ENCODE data around the gene SYNPO2.
"Not testable (repeated sequence)": the region's sequence is repeated elsewhere in the genome, so short reads cannot be mapped to it uniquely, and the experiment has no call there.

Gene SYNPO2

DNA sequence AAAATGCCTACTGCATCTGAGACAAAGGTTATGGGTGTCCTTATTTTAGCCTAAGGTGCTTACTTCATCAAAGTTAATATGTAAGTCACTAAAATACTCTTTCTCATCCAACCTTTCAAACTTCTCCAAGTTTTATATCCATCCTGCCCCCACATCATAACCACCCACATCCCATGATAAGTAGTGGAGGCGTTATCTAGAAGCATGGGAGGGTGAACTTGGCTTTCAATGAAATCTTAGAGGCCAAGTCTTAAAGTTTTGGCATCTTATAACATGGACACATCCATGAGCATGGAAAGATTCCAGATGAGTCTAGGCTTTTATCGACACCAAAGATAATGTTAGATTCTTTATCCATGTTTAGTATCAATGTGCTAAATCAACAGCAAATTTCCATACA is 29.9 kb upstream of the SYNPO2 start:
- DNase-seq (no peak), ATAC-seq (replicated peaks) (no peak)
- H3K9me3 Mint-ChIP-seq = no peaks in the 10 kb centered on the region
- H3K27ac Mint-ChIP-seq = no peak overlapping the region
- H3K4me1 Mint-ChIP-seq (ENCODE audit: low read depth in 2 of 2) = no peaks in the 10 kb centered on the region
- H3K4me3 Mint-ChIP-seq = no peak overlapping the region
- H3K27me3 Mint-ChIP-seq = peaks cover 0 to 6% of the 10 kb centered on the region in 2 donors
- H3K36me3 Mint-ChIP-seq (ENCODE audit: insufficient read depth) = no peaks in the 10 kb centered on the region

DNA sequence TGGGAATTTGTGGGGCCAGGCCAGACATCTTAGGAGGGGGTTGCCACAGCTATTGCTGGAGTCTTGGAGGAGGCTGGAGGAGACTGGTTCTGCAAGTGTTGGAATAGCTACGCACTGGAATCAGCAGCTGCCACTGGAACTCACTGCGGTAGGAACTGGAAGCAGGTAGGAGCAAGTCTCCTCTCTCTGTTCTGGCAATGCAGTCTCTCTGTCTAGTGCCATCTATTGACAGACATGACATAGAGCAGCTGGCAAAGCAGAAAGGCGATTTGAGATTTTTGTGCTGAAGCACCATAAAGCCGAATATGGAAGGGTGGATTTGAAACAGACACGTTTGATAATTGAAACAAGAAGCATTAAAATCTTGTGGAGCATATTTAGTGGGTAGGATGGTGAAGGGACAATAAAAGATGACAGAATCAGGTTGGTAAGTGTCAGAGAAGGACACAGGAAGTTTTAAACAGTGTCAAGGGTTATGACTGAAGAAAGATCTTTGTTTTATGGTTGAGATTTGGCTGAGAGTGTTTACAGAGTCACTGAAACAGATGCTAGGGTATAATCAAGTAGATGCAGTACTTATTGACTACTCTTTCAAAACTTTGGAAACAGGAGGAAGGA is 23.5 kb upstream of the SYNPO2 start:
- Mint-ChIP-seq H3K9me3 (no peaks in the 10 kb centered on the region), H3K4me1 (ENCODE audit: low read depth in 2 of 2) (no peaks in the 10 kb centered on the region), H3K4me3 (no peak overlapping the region), H3K27ac (no peak overlapping the region), H3K36me3 (ENCODE audit: insufficient read depth) (no peaks in the 10 kb centered on the region), H3K27me3 (peaks cover 9 to 13% of the 10 kb centered on the region in 2 donors)
- DNase-seq = no peak
- peak; percentile 66 for ATAC-seq (replicated peaks)

DNA sequence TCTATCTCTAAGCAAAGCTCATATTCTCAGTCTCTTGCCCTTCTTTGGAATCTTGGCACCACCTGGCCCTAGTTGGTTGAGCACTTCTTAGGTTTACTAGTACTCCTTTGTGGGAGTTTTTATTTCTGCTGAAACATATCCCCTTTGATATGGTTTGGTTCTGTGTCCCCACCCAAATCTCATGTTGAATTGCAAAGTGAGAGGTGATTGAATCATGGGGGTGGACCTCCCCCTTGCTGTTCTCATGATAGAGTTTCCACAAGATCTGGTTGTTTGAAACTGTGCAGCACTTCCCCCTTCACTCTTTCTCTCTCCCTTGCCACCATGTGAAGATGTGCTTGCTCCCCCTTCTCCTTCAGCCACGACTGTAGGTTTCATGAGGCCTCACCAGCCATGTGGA is 22.2 kb upstream of the SYNPO2 start:
- ATAC-seq (replicated peaks) (no peak), DNase-seq (no peak)
- H3K4me1 Mint-ChIP-seq (ENCODE audit: low read depth in 2 of 2) = no peaks in the 10 kb centered on the region
- no peaks in the 10 kb centered on the region for H3K36me3 Mint-ChIP-seq (ENCODE audit: insufficient read depth)
- H3K27ac Mint-ChIP-seq = no peak overlapping the region
- no peaks in the 10 kb centered on the region for H3K9me3 Mint-ChIP-seq
- H3K27me3 Mint-ChIP-seq = peaks cover 9 to 13% of the 10 kb centered on the region in 2 donors
- H3K4me3 Mint-ChIP-seq = no peak overlapping the region

DNA sequence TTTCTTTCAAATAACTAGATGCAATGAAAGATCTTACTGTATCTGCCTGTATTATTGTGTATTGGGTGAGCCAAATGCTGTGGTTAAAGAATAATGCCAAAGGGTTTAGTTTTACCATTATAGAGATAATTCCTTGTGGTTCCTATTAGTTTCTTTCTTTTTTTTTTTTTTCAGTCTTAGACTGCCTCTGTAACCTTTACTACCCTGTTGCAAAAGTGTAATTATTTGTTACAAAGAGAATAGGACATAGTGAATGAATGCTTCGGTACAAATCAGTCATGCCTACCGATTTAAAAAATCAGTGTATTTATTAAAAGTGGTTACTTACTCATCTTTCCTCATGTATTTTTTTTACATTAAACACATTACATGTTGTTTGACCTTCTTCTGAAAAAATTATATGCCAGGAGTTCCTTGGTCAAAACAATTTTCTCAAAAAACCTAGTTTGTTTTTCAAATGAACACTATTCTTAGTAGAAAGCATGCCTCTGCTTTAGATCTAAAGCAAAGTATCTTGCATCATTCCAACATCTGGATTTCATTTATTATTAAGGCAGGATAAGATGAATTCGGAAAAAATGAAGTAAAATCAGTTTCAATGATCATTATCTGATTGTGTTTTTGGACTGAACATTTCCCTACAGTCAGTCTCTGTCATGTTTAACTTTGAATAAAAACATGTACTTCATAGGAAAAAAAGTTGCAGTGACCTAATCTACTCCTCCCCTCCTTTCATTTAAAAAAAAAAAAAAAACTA is 21.2 kb upstream of the SYNPO2 start:
- no peak overlapping the region for H3K4me3 Mint-ChIP-seq
- peaks cover 10 to 13% of the 10 kb centered on the region in 2 donors for H3K27me3 Mint-ChIP-seq
- no peak overlapping the region for H3K27ac Mint-ChIP-seq
- no peaks in the 10 kb centered on the region for H3K4me1 Mint-ChIP-seq (ENCODE audit: low read depth in 2 of 2)
- no peaks in the 10 kb centered on the region for H3K9me3 Mint-ChIP-seq
- ATAC-seq (replicated peaks) (no peak), DNase-seq (no peak)
- no peaks in the 10 kb centered on the region for H3K36me3 Mint-ChIP-seq (ENCODE audit: insufficient read depth)

DNA sequence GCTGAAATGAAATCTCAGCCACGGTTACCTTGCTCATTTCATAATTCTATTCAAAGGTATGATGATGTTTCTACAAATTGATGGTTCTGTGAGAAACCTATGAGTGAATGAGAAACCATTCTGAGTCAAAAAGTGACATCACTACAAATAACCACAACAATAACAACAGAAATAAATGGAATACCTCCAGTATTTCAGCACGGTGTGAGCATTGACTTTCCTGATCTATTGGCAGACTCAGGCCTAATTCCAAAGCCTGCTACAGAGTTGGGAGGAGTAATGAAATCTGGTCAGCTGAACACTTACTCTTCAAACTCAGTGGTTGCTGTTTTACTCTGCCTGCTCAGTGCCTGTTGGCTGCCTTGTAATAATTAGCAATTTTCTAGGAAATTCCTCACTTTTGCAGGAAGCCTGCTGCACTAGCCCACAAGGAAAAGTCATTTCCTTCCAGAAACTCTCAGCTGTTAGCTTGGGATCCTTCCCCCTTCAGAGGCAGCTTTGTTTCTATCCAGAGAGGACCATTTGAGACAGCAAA is 18.8 kb upstream of the SYNPO2 start:
- Mint-ChIP-seq H3K9me3 (no peaks in the 10 kb centered on the region), H3K36me3 (ENCODE audit: insufficient read depth) (no peaks in the 10 kb centered on the region), H3K27ac (no peak overlapping the region), H3K4me1 (ENCODE audit: low read depth in 2 of 2) (no peaks in the 10 kb centered on the region), H3K27me3 (peaks cover 20 to 29% of the 10 kb centered on the region in 2 donors), H3K4me3 (no peak overlapping the region)
- DNase-seq (no peak), ATAC-seq (replicated peaks) (no peak)

DNA sequence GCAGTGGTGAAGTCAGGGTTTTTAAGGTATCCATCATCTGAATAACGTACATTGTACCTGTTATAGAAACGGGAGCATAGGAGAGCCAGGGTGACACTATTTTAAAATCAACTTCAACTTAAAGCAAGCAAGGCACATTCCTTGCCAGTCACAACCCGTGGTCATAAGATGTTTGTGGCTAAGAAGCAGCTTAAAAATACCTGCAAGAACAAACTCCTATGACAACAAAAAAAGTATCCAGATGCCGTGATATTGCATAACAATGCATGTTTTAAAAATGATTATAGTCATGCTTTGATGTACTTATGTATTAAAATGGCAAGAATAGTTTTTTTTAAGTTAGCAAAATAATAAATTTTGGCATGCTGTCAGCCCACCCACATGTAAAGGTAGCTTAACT is 16.5 kb upstream of the SYNPO2 start:
- no peaks in the 10 kb centered on the region for H3K9me3 Mint-ChIP-seq
- no peaks in the 10 kb centered on the region for H3K36me3 Mint-ChIP-seq (ENCODE audit: insufficient read depth)
- H3K27ac Mint-ChIP-seq = no peak overlapping the region
- H3K27me3 Mint-ChIP-seq = peaks cover 26 to 32% of the 10 kb centered on the region in 2 donors
- DNase-seq (no peak), ATAC-seq (replicated peaks) (no peak)
- no peak overlapping the region for H3K4me3 Mint-ChIP-seq
- no peaks in the 10 kb centered on the region for H3K4me1 Mint-ChIP-seq (ENCODE audit: low read depth in 2 of 2)

DNA sequence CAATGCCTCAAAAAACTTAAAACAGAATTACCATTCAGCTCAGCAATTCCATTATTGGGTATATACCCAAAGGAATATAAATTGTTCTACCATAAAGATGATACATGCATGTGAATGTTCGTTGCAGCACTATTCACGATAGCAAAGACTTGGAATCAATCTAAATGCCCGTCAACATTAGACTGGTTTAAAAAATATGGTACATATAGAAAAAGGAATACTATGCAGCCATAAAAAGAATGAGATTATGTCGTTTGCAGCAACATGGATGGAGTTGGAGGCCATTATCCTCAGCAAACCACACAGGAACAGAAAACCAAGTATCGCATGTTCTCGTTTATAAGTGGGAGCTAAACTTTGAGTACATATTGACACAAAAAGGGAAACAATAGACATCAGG is 10.9 kb upstream of the SYNPO2 start:
- peaks cover 0 to 2% of the 10 kb centered on the region in 2 donors for H3K9me3 Mint-ChIP-seq
- ATAC-seq (replicated peaks) = no peak
- H3K4me3 Mint-ChIP-seq = no peak overlapping the region

DNA sequence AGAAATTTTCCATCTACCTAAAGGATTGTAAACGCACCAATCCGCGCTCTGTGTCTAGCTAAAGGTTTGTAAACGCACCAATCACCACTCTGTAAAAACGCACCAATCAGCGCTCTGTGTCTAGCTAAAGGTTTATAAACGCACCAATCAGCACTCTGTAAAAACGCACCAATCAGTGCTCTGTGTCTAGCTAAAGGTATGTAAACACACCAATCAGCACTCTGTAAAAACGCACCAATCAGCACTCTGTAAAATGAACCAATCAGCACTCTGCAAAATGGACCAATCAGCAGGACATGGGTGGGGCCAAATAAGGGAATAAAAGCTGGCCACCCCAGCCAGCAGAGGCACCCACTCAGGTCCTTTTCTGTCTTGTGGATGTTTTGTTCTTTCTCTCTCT is 10.1 kb upstream of the SYNPO2 start:
- not testable (repeated sequence) for H3K4me1 Mint-ChIP-seq (ENCODE audit: low read depth in 2 of 2); DNase-seq; H3K27ac Mint-ChIP-seq; H3K4me3 Mint-ChIP-seq; ATAC-seq (replicated peaks); H3K9me3 Mint-ChIP-seq; H3K36me3 Mint-ChIP-seq (ENCODE audit: insufficient read depth)
- H3K27me3 Mint-ChIP-seq = peaks cover 30 to 31% of the 10 kb centered on the region in 2 donors

More for the DNA sequence above, 10.9 kb upstream of the SYNPO2 start:
- Mint-ChIP-seq H3K27ac (no peak overlapping the region), H3K4me1 (ENCODE audit: low read depth in 2 of 2) (no peaks in the 10 kb centered on the region), H3K27me3 (peaks cover 37 to 38% of the 10 kb centered on the region in 2 donors), H3K36me3 (ENCODE audit: insufficient read depth) (no peaks in the 10 kb centered on the region)
- DNase-seq = no peak

DNA sequence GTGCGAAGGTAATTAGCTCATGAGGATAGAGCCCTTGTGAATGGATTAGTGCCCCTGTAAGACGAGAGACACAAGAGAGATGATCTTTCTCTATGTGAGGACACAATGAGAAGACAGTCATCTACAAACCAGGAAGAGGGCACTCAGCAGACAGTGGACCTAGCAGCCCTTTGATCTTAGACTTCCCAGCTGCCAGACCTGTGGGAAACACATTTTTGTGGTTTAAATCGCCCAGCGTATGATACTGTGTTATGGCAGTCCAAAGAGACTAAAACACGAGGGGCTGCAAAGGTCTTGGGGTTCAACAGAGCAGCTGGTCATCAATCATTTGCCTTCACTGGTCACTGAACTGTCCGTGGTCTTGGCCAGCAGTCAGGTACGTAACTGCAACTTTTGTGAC is 9.2 kb upstream of the SYNPO2 start:
- no peak for DNase-seq
- Mint-ChIP-seq H3K36me3 (ENCODE audit: insufficient read depth) (no peaks in the 10 kb centered on the region), H3K4me1 (ENCODE audit: low read depth in 2 of 2) (no peaks in the 10 kb centered on the region), H3K27ac (no peak overlapping the region), H3K4me3 (no peak overlapping the region), H3K9me3 (peaks cover 0 to 2% of the 10 kb centered on the region in 2 donors), H3K27me3 (peaks cover 26 to 27% of the 10 kb centered on the region in 2 donors)
- ATAC-seq (replicated peaks) = no peak

DNA sequence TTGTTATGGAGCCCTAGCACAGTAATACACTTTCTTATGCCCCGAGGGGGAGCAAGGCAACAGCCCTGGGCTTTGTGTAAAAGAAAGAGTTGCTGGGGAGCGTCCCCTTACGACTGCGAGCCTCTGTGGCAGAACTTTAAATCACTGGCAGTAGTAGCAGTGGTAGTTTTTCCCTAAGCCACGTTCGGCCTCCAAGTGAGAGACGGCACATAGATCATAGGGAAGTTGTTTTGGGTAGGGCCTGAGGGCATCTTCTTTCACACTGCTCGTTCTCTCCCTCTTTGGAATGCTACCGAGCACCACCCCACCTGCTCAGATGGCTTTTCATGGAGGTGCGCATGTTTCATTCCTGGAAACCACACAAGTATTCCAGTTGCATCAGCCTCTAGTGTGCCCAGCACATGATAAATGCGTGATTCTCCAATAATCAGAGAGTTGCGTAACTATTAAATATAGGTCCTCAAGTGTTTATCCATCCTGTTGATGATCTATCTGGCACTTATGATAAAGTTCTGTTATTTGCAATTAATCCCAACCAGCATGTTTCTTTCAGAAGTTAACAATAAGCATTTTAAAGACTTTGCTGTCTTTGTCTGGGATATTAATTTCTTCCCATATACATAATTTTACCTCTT is 7.0 kb upstream of the SYNPO2 start:
- no peaks in the 10 kb centered on the region for H3K36me3 Mint-ChIP-seq (ENCODE audit: insufficient read depth)
- ATAC-seq (replicated peaks) = no peak
- peaks cover 21 to 30% of the 10 kb centered on the region in 2 donors for H3K27me3 Mint-ChIP-seq
- no peak overlapping the region for H3K4me3 Mint-ChIP-seq
- H3K9me3 Mint-ChIP-seq = peaks cover 0 to 2% of the 10 kb centered on the region in 2 donors
- no peak overlapping the region for H3K27ac Mint-ChIP-seq
- DNase-seq = no peak
- no peaks in the 10 kb centered on the region for H3K4me1 Mint-ChIP-seq (ENCODE audit: low read depth in 2 of 2)

DNA sequence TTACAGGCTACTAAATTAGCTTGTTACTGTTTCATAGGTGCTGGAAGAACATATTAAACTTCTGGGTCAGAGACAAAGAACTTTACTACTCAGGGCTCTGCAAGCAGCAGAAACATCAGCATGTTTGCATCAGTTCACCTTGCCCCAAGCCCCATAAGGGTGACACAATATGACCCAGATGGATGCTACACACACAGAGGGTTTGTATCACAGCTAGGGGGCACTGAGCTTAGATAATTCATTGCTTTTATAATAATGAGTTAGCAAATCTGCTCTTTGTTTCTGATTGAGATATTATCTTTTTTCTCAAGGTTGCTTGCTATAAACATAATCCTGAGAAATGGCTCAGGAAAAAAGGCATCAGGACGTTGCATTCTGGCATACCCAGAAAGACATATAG is 4.8 kb upstream of the SYNPO2 start:
- ATAC-seq (replicated peaks) = no peak

DNA sequence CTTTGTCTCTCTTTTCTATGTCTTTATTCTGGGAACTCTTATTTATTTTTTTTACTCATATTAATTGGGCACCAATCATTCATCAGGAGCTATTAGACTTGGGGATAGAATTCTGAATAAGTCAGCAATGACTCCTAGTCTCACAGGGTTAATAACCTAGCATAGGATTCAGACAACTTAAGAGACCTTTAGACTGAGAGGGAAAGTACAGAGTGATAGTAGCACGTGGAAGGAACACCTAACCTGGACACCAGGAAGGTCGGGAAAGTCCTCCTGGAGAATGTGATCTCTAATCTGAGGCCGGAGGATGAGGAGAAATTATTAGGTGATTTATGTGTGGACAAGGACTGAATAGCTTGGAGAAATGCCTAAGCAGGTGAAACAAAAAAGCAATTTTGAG is 3.9 kb upstream of the SYNPO2 start:
- Mint-ChIP-seq H3K4me3 (no peak overlapping the region), H3K9me3 (no peaks in the 10 kb centered on the region), H3K27ac (no peak overlapping the region), H3K4me1 (ENCODE audit: low read depth in 2 of 2) (peaks cover 7 to 8% of the 10 kb centered on the region in 2 donors), H3K36me3 (ENCODE audit: insufficient read depth) (no peaks in the 10 kb centered on the region), H3K27me3 (peaks cover 29 to 35% of the 10 kb centered on the region in 2 donors)
- ATAC-seq (replicated peaks) (no peak), DNase-seq (no peak)

More for the DNA sequence above, 4.8 kb upstream of the SYNPO2 start:
- H3K4me1 Mint-ChIP-seq (ENCODE audit: low read depth in 2 of 2) = peaks cover 4% of the 10 kb centered on the region in 2 donors
- peaks cover 0 to under 1% of the 10 kb centered on the region in 2 donors for H3K9me3 Mint-ChIP-seq
- H3K27ac Mint-ChIP-seq = no peak overlapping the region
- H3K36me3 Mint-ChIP-seq (ENCODE audit: insufficient read depth) = no peaks in the 10 kb centered on the region
- DNase-seq = no peak
- peaks cover 30 to 34% of the 10 kb centered on the region in 2 donors for H3K27me3 Mint-ChIP-seq
- no peak overlapping the region for H3K4me3 Mint-ChIP-seq

DNA sequence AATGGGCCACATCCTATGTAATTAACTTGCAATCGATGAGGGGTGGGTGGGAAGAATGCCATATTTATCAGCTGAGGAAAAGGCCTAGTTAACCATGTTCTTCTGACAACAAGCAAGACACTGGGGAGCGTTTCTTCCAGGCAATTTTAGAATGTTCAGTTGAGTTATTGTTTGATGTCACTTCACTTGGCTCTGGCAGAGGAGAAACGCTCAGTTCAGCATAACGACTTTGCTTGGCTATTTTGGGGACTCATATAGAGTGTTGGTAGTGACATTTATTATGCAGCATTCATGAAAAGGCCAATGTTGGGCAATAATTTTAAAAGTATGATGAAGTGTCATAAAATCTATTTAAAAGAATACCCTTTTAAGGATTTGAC is 648 bp downstream of the SYNPO2 start:
- Mint-ChIP-seq H3K36me3 (ENCODE audit: insufficient read depth) (peaks cover 3% of the 10 kb centered on the region), H3K4me1 (ENCODE audit: low read depth in 2 of 2) (peaks cover 8% of the 10 kb centered on the region in 2 donors), H3K27me3 (peaks cover 51 to 53% of the 10 kb centered on the region in 2 donors), H3K4me3 (peak overlapping the region; percentile 61 to 83), H3K27ac (no peak overlapping the region), H3K9me3 (no peaks in the 10 kb centered on the region)
- DNase-seq (no peak), ATAC-seq (replicated peaks) (no peak)
